Measurements from ENCODE around the gene SQOR.

The SQOR gene

DNA sequence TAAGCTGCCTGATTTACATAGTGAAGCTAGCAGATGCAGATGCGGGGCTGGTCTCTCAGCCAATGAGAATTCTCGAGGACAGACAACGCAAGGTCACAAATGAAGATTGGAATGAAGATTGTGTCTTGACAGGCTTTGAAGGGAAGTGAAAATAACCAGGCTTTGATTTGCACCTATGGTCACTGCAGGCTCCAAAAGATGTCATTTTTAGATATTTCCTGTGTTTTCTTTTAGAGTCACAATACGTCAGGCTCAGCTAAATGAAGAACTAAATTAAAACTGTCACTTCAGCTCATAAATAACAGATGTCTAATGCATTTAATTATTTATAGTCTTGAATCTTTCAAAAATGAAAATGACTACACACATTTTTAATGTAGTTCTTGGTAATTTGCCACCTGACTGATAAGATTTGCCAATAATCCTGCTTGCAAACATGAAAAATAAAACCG is 99.5 kb downstream of the SQOR start:
- TF ChIP-seq, protein P1, sequence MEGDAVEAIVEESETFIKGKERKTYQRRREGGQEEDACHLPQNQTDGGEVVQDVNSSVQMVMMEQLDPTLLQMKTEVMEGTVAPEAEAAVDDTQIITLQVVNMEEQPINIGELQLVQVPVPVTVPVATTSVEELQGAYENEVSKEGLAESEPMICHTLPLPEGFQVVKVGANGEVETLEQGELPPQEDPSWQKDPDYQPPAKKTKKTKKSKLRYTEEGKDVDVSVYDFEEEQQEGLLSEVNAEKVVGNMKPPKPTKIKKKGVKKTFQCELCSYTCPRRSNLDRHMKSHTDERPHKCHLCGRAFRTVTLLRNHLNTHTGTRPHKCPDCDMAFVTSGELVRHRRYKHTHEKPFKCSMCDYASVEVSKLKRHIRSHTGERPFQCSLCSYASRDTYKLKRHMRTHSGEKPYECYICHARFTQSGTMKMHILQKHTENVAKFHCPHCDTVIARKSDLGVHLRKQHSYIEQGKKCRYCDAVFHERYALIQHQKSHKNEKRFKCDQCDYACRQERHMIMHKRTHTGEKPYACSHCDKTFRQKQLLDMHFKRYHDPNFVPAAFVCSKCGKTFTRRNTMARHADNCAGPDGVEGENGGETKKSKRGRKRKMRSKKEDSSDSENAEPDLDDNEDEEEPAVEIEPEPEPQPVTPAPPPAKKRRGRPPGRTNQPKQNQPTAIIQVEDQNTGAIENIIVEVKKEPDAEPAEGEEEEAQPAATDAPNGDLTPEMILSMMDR (IDR thresholded peaks at IDR 0.05; ENCODE audit: low read depth, low read length) = no peak
- DNase-seq (ENCODE audit: low read depth in 2 of 2) = no peak

More for the DNA sequence above, 99.5 kb downstream of the SQOR start:
- H3K4me3 ChIP-seq (replicated peaks in 1 of 2; ENCODE audit: low read depth in 2 of 2, low read length in 2 of 2) = no peak overlapping the region

Measured in cardiac fibroblast (primary cell).